OCI-LY7 (cell line): ENCODE results near the gene FBXO47.

Experiments used
- CTCF ChIP-seq: fragments of 200-600 bp; sonication (generic); conservative IDR thresholded peaks from 2 replicates; pipeline ENCODE4 v1.5.1; 2014; ENCODE audit warnings: mild to moderate bottlenecking, antibody characterized with exemption, low read length, moderate library complexity, mixed read lengths
- EZH2phosphoT487 ChIP-seq: fragments of 200-600 bp; sonication (generic); IDR thresholded peaks from 2 replicates; pipeline ENCODE4 v1.6.1; 2018; ENCODE audit warnings: low read depth, borderline replicate concordance, mild to moderate bottlenecking, mixed run types, antibody characterized with exemption, low read length, moderate library complexity, mixed read lengths

DNA sequence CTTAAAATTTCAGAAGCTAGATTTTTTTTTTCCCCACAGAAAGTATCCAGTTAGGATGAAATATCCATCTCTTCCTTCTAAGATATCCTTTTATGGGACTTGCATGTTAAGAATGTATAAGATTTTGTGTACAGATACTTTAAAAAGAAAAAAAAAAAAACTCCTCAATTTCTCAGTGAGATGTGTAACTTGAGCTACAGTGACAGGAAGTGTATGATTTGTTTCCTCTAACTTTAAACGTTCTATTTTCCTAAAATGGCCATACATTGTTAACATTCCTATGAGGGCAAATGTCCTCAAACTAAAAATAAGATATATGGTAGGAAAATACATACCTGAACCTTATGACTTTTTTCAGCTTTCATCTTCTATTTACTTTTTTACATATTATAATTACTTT, 8.9 kb downstream of the FBXO47 start:
- TF ChIP-seq CTCF: no peak
- TF ChIP-seq EZH2phosphoT487: no peak
